GDM1 (cell line): ENCODE results near the gene FOXK2.

Experiments
- DNase-seq: peaks from one replicate; lab custom pipeline; 2025; lab: John Stamatoyannopoulos, UW

The FOXK2 gene

GRCh38 chr17:82644148-82644547 is 124.6 kb downstream of the FOXK2 start:
- no peak for DNase-seq

- no peak for DNase-seq
These were observed 126.0 kb downstream of the FOXK2 start for GRCh38 chr17:82645516-82645915.

GRCh38 chr17:82647593-82648164 is 128.1 kb downstream of the FOXK2 start:
- no peak for DNase-seq

- DNase-seq: peak; percentile 95
These were observed 128.7 kb downstream of the FOXK2 start, which contains the start of gene WDR45B for GRCh38 chr17:82648165-82648668. WDR45B (minus strand) TSS chr17:82648444; CDS start chr17:82648340, 104 bp downstream.

- no peak for DNase-seq
These were observed 129.3 kb downstream of the FOXK2 start for GRCh38 chr17:82648742-82649331.

GRCh38 chr17:82649501-82650261 is 130.1 kb downstream of the FOXK2 start:
- no peak for DNase-seq

GRCh38 chr17:82650723-82651122 is 131.2 kb downstream of the FOXK2 start:
- no peak for DNase-seq

- no peak for DNase-seq
These were observed 134.4 kb downstream of the FOXK2 start for GRCh38 chr17:82653651-82654528.
